Mononuclear cell (primary cell): ENCODE data around the gene CDCA8. TPM values are rescaled to one million over a fixed set of nuclear protein-coding genes. Genes with fewer than 3 reads are reported as not detected.
A peak's percentile ranks its signal among the peaks of the same experiment; 100 is the strongest.
"Not testable (repeated sequence)": the region's sequence is repeated elsewhere in the genome, so short reads cannot be mapped to it uniquely, and the experiment has no call there.

ENCODE experiments used
- H3K27me3 ChIP-seq: 2 replicates; pipeline ENCODE4 v1.6.0; 2011; ENCODE audit warnings: low read length, control low read depth; ENCODE audit not compliant: insufficient read depth
- H3K4me1 ChIP-seq: 2 replicates; pipeline ENCODE4 v1.5.1; 2011; ENCODE audit warnings: mild to moderate bottlenecking, low read length, control low read depth; ENCODE audit not compliant: insufficient read depth
- H3K4me3 ChIP-seq: 2 replicates; pipeline ENCODE4 v1.5.1; 2011; ENCODE audit warnings: mild to moderate bottlenecking, low read length, moderate library complexity
- H3K9me3 ChIP-seq: 2 replicates; pipeline ENCODE4 v1.5.1; 2011; ENCODE audit warnings: low read depth, mild to moderate bottlenecking, control low read depth, low read length
- total RNA-seq: library from RNA; depleted of rRNA; stranded (reverse); fragments of >200 nt; gene quantifications from one replicate; pipeline ENCODE4 v1.2.3, GENCODE V29; 2012

Gene CDCA8
- total RNA-seq, 1 donor: 0.31 TPM

- H3K9me3 ChIP-seq, H3K4me3 ChIP-seq, H3K27me3 ChIP-seq: not testable (repeated sequence)
- peaks cover 34% of the 10 kb centered on the region for H3K4me1 ChIP-seq
Measured at GRCh38 chr1:37687764-37688163, 4.6 kb upstream of the CDCA8 start.

DNA sequence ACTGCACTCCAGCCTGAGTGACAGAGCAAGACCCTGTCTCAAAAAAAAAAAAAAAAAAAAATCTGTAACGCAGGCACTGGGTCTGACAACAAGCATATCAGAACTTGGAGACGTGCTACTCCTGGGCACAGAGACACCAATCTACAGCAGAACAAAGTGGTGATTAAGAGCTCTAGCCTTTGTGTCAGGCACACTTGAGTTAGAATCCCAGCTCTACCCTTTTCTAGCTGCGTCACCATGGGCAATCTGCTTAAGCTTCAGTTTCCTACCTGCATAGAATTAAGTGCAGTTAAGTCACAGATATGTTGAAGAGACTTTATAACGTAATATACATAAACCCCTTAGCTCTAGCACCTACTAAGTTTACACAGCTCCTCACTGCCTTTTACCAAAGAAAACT is 3.4 kb upstream of the CDCA8 start:
- H3K27me3 ChIP-seq: no peaks in the 10 kb centered on the region
- no peak overlapping the region for H3K4me3 ChIP-seq
- peaks cover 40% of the 10 kb centered on the region for H3K4me1 ChIP-seq
- no peaks in the 10 kb centered on the region for H3K9me3 ChIP-seq

GRCh38 chr1:37691497-37692077 is 729 bp upstream of the CDCA8 start:
- Histone ChIP-seq H3K4me1 (peaks cover 40% of the 10 kb centered on the region), H3K4me3 (peak overlapping the region; percentile 82)

GRCh38 chr1:37692834-37693175 is 489 bp downstream of the CDCA8 start:
- Histone ChIP-seq H3K4me3 (peak overlapping the region; percentile 82), H3K4me1 (peaks cover 40% of the 10 kb centered on the region), H3K27me3 (no peaks in the 10 kb centered on the region), H3K9me3 (no peaks in the 10 kb centered on the region)

More at GRCh38 chr1:37691497-37692077, 729 bp upstream of the CDCA8 start:
- Histone ChIP-seq H3K27me3 (no peaks in the 10 kb centered on the region), H3K9me3 (no peaks in the 10 kb centered on the region)

- H3K4me1 ChIP-seq: peaks cover 10% of the 10 kb centered on the region
- H3K4me3 ChIP-seq: no peak overlapping the region
- no peaks in the 10 kb centered on the region for H3K27me3 ChIP-seq
- H3K9me3 ChIP-seq: no peaks in the 10 kb centered on the region
Measured at GRCh38 chr1:37697090-37697489, 4.8 kb downstream of the CDCA8 start.

- Histone ChIP-seq H3K9me3 (no peaks in the 10 kb centered on the region), H3K4me3 (no peak overlapping the region), H3K4me1 (peaks cover 6% of the 10 kb centered on the region), H3K27me3 (no peaks in the 10 kb centered on the region)
Measured at GRCh38 chr1:37697737-37698136, 5.4 kb downstream of the CDCA8 start.

- Histone ChIP-seq H3K4me3 (no peak overlapping the region), H3K4me1 (no peaks in the 10 kb centered on the region), H3K27me3 (no peaks in the 10 kb centered on the region), H3K9me3 (no peaks in the 10 kb centered on the region)
Measured at GRCh38 chr1:37699147-37699546, 6.8 kb downstream of the CDCA8 start.

DNA sequence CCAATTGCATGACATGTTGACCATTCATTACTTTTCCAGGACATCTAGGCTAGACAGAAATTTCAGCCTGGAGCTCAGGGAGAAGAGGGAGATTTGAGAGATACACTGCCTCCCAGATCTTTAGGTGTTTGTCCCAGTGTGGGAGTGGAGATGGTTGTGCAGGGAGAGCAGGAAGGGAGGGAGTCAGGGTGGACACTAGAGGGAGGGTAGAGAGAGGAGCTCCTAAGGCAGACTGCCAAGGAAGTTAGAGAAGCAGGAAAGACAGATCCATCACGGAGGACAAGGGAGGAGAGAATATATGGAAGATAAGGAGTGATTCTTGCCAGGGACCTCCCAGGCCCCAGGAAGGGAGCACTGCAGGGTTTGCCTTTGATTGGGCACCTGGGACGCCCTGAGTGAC is 8.7 kb downstream of the CDCA8 start:
- no peaks in the 10 kb centered on the region for H3K9me3 ChIP-seq
- H3K4me1 ChIP-seq: no peaks in the 10 kb centered on the region
- no peaks in the 10 kb centered on the region for H3K27me3 ChIP-seq
- H3K4me3 ChIP-seq: no peak overlapping the region

DNA sequence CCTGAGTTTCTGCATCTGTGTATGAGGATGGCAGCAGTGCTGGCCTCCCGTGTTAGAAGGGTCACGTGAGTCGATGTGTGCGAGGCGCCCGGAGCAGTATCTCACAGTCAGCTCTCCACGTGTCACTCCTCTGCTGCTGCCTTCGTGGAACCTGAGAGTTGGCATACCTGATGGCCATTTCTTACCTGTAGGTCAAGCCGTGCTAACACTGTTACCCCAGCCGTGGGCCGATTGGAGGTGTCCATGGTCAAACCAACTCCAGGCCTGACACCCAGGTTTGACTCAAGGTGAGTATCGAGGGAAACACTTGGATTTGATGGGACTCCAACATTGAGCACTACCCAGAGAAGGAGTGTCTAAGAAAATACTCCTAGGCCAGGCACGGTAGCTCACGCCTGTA is 10.7 kb downstream of the CDCA8 start:
- H3K27me3 ChIP-seq: no peaks in the 10 kb centered on the region
- H3K9me3 ChIP-seq: no peaks in the 10 kb centered on the region
- no peaks in the 10 kb centered on the region for H3K4me1 ChIP-seq
- no peak overlapping the region for H3K4me3 ChIP-seq

DNA sequence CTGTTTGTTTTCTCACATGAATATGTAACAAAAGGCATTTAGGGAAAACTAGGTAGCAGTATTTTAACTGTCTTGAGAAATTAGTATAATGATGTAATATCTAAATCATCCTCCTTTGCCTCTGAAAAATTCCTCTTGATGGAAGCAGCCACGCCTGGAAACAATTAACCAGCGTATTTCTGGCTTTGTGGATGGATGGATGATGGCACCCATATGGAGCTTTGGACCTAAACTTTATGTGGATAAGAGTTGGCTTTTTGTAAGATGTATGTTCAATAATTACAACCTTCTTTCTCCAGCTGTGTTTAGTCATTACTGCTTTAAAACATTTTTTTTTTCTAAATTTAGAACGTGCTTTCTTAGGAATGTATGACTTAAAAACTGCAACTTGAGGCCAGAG is 12.7 kb downstream of the CDCA8 start:
- no peaks in the 10 kb centered on the region for H3K27me3 ChIP-seq
- no peaks in the 10 kb centered on the region for H3K9me3 ChIP-seq
- H3K4me1 ChIP-seq: no peaks in the 10 kb centered on the region
- no peak overlapping the region for H3K4me3 ChIP-seq

DNA sequence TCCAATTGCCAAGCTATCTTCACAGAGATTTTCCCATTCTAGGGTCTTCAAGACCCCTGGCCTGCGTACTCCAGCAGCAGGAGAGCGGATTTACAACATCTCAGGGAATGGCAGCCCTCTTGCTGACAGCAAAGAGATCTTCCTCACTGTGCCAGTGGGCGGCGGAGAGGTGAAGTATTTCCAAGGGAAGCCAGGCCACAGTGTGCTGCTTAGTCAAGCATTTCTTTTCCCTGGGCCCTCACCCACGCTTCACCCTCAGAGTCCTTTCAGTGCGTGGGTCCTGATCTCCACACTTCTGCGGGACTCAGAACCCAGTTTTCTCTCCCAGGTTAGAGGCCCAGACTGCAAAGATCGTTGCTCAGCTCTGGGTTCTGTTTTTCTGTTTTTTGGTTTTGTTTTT is 13.1 kb downstream of the CDCA8 start:
- H3K9me3 ChIP-seq: no peaks in the 10 kb centered on the region
- no peaks in the 10 kb centered on the region for H3K27me3 ChIP-seq
- H3K4me3 ChIP-seq: no peak overlapping the region
- H3K4me1 ChIP-seq: no peaks in the 10 kb centered on the region

DNA sequence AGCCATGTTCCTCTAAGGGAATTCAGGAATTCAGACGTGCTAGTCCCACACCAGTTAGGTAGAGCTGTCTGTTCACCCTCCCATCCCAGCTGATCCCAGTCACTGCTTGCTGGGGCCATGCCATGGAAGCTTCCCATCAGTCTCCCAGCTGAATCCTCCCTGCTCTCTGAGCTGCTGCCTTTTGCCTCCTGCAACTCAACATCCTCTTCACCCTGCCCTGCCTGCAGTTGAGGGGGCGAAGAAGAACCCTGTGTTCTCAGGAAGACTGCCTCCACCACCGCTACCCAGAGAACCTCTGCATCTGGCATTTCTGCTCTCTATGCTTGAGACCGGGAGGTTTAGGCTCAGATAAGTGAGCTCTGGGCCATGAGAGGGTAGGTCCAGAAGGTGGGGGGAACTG is 16.2 kb downstream of the CDCA8 start:
- H3K4me1 ChIP-seq: no peaks in the 10 kb centered on the region
- H3K9me3 ChIP-seq: no peaks in the 10 kb centered on the region
- H3K27me3 ChIP-seq: no peaks in the 10 kb centered on the region
- H3K4me3 ChIP-seq: no peak overlapping the region

DNA sequence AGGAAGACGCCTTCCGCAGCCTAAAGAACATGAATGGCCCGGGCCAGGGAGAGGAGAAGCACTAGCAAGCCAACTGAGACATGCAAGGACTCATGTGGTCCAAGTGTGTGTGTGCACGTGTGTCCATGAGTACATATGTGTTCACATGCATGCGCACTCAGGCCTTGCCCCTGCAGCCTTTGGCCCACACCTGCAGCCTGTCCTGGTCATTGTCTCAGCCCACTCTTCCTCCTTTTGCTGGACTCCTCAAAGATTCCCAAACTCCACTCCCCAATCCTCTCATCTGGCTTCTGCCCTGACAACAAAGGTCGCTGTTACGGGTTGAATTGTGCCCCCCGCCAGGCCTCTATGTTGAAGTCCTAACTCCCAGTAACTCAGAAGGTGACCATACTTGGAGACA is 21.9 kb downstream of the CDCA8 start:
- Histone ChIP-seq H3K27me3 (no peaks in the 10 kb centered on the region), H3K4me1 (no peaks in the 10 kb centered on the region), H3K4me3 (no peak overlapping the region)

GRCh38 chr1:37714689-37715088 is 22.4 kb downstream of the CDCA8 start:
- no peak overlapping the region for H3K4me3 ChIP-seq
- no peaks in the 10 kb centered on the region for H3K4me1 ChIP-seq
- H3K9me3 ChIP-seq: no peaks in the 10 kb centered on the region
- no peaks in the 10 kb centered on the region for H3K27me3 ChIP-seq

More for the DNA sequence above, 21.9 kb downstream of the CDCA8 start:
- no peaks in the 10 kb centered on the region for H3K9me3 ChIP-seq

DNA sequence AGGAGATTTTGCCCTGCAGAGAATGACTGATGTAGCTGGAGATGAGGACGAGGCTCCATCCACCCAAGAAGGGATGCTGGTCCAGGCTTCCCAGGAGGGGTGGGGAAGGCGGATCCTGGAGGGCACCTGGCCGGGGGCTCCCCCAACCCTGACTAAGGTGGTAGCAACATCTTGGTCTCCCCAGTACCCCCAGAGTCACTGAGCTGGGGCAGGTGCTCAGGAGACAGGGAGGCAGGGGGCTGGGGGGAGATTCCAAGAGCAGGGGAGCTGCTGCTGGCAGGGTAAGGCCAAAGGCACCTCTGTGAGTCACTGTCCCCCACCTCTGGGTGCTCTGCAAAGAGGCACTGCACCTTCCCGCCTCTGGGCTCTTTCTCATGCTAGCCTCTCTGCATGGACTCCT is 24.0 kb downstream of the CDCA8 start:
- H3K9me3 ChIP-seq: no peaks in the 10 kb centered on the region
- no peaks in the 10 kb centered on the region for H3K4me1 ChIP-seq
- H3K4me3 ChIP-seq: no peak overlapping the region
- no peaks in the 10 kb centered on the region for H3K27me3 ChIP-seq

- no peak overlapping the region for H3K4me3 ChIP-seq
- no peaks in the 10 kb centered on the region for H3K27me3 ChIP-seq
- no peaks in the 10 kb centered on the region for H3K4me1 ChIP-seq
- H3K9me3 ChIP-seq: no peaks in the 10 kb centered on the region
Measured at GRCh38 chr1:37717631-37718030, 25.3 kb downstream of the CDCA8 start.
